ENCODE measurements around the gene KLF16.
"Not testable (repeated sequence)": the region's sequence is repeated elsewhere in the genome, so short reads cannot be mapped to it uniquely, and the experiment has no call there.

Gene KLF16

GRCh38 chr19:1884291-1884718 is 20.9 kb upstream of the KLF16 start:
- DNase-seq (ENCODE audit: low read depth in 2 of 2), result no peak

GRCh38 chr19:1883784-1884183 is 20.4 kb upstream of the KLF16 start:
- no peak for DNase-seq (ENCODE audit: low read depth in 2 of 2)

GRCh38 chr19:1882786-1883692 is 19.7 kb upstream of the KLF16 start:
- no peak for DNase-seq (ENCODE audit: low read depth in 2 of 2)

GRCh38 chr19:1882089-1882785 is 18.9 kb upstream of the KLF16 start:
- peak in 1 of 2 donors; percentile 73 for DNase-seq (ENCODE audit: low read depth in 2 of 2)

GRCh38 chr19:1881393-1882088 is 18.2 kb upstream of the KLF16 start:
- DNase-seq (ENCODE audit: low read depth in 2 of 2), result not testable (repeated sequence)

GRCh38 chr19:1880611-1881392 is 17.4 kb upstream of the KLF16 start:
- no peak for DNase-seq (ENCODE audit: low read depth in 2 of 2)

- not testable (repeated sequence) for DNase-seq (ENCODE audit: low read depth in 2 of 2)
Observed at GRCh38 chr19:1879982-1880381, 16.6 kb upstream of the KLF16 start.

- DNase-seq (ENCODE audit: low read depth in 2 of 2), result not testable (repeated sequence)
Observed at GRCh38 chr19:1878583-1878982, 15.2 kb upstream of the KLF16 start.

GRCh38 chr19:1877280-1877660 is 13.9 kb upstream of the KLF16 start:
- not testable (repeated sequence) for DNase-seq (ENCODE audit: low read depth in 2 of 2)

GRCh38 chr19:1876496-1877279 is 13.3 kb upstream of the KLF16 start:
- not testable (repeated sequence) for DNase-seq (ENCODE audit: low read depth in 2 of 2)

- DNase-seq (ENCODE audit: low read depth in 2 of 2), result peak; percentile 88 to 89
Observed at GRCh38 chr19:1875646-1876495, 12.5 kb upstream of the KLF16 start.

GRCh38 chr19:1875265-1875645 is 11.9 kb upstream of the KLF16 start:
- DNase-seq (ENCODE audit: low read depth in 2 of 2), result not testable (repeated sequence)

- DNase-seq (ENCODE audit: low read depth in 2 of 2), result no peak
Observed at GRCh38 chr19:1874554-1875185, 11.3 kb upstream of the KLF16 start.

- no peak for DNase-seq (ENCODE audit: low read depth in 2 of 2)
Observed at GRCh38 chr19:1873524-1874473, 10.4 kb upstream of the KLF16 start.

GRCh38 chr19:1872807-1873523 is 9.6 kb upstream of the KLF16 start:
- DNase-seq (ENCODE audit: low read depth in 2 of 2), result no peak

- no peak for DNase-seq (ENCODE audit: low read depth in 2 of 2)
Observed at GRCh38 chr19:1871630-1872029, 8.3 kb upstream of the KLF16 start.

GRCh38 chr19:1871140-1871597 is 7.8 kb upstream of the KLF16 start:
- no peak for DNase-seq (ENCODE audit: low read depth in 2 of 2)

Measured in stimulated activated CD8-positive, alpha-beta memory T cell treated with anti-CD3 and anti-CD28 coated beads, Interleukin-15, amount 100 ng/mL, for 48 hours (primary cell).